Activated CD8-positive, alpha-beta T cell treated with anti-CD3 and anti-CD28 coated beads for 36 hours (primary cell): ENCODE data around the gene ADORA3. TPM values are rescaled to one million over a fixed set of nuclear protein-coding genes. Genes with fewer than 3 reads are reported as not detected.
A peak's percentile ranks its signal among the peaks of the same experiment; 100 is the strongest.

Experiments used
- ATAC-seq: fragments of 200-7000 bp; cut with Tn5 transposase; one replicate; pipeline ENCODE4 v1.10.0; 2021; ENCODE audit warnings: mild to moderate bottlenecking, moderate library complexity
- CTCF ChIA-PET: fragments of 350-600 bp; sonication (Branson Sonifier 250); formaldehyde crosslinking; loops from one replicate; lab custom pipeline; 2021; ENCODE audit warnings: antibody characterized with exemption; lab: Charles Lee
- POLR2A ChIA-PET: fragments of 350-600 bp; sonication (Branson Sonifier 250); formaldehyde crosslinking; loops from one replicate; lab custom pipeline; 2021; ENCODE audit warnings: antibody characterized with exemption; lab: Charles Lee
- DNase-seq: peaks from one replicate; pipeline ENCODE4 v3.0.0-alpha.2; 2020
- H3K27ac Mint-ChIP-seq: one replicate; pipeline ENCODE4 v1.8.0; 2021; ENCODE audit warnings: mild to moderate bottlenecking, mixed read lengths
- H3K27me3 Mint-ChIP-seq: one replicate; pipeline ENCODE4 v1.8.0; 2021; ENCODE audit warnings: mixed read lengths
- H3K36me3 Mint-ChIP-seq: one replicate; pipeline ENCODE4 v1.8.0; 2021; ENCODE audit warnings: low read depth, mixed read lengths
- H3K4me1 Mint-ChIP-seq: one replicate; pipeline ENCODE4 v1.8.0; 2021; ENCODE audit warnings: low read depth, mixed read lengths
- H3K4me3 Mint-ChIP-seq: one replicate; pipeline ENCODE4 v1.8.0; 2021; ENCODE audit warnings: mild to moderate bottlenecking, moderate library complexity, mixed read lengths
- H3K9me3 Mint-ChIP-seq: one replicate; pipeline ENCODE4 v1.8.0; 2021; ENCODE audit warnings: mixed read lengths
- CTCF ChIP-seq: fragments of 200-600 bp; IDR thresholded peaks from one replicate; pipeline ENCODE4 v1.8.0; 2022; ENCODE audit warnings: antibody characterized with exemption, mild to moderate bottlenecking
- intact Hi-C: fragments of 100-400 bp; cut with micrococcal nuclease; formaldehyde crosslinking; loops from one replicate; pipeline ENCODE4 v1.10.0; 2022
- total RNA-seq, 2 experiments: library from RNA; stranded (reverse); gene quantifications; one replicate each; pipeline ENCODE4 v1.2.3, GENCODE V29; 2021

The ADORA3 gene
- total RNA-seq, 2 experiments from 2014 or later, result not detected

DNA sequence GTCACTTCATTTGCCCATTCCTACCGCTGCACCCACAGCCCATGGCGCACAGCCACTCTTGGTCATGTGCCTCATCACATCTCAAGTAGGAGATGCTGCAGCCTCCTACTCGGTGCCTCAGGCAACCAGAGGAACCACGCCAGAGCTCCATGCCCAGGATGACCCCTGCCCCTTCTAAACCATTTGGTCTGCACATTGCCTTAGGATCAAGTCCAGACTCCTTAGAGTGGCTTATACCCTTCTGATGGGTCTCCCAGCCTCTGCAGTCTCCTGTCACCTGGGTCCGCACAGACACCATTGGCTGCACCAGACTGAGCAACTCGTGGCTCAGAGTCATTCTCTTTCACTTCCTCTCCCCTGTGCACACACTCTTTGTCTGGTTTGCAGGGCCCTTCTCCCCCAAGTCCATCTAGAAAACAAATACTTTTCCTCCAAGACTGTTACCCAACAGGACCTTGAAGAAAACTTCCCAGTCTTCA, 2.2 kb upstream of the ADORA3 start:
- no peak overlapping the region for H3K4me3 Mint-ChIP-seq
- intact Hi-C loops, result loop anchor here (5.0 kb wide), 3 partner anchors 33 to 252 kb away; partner anchors contain the start of genes C1orf162 and DDX20
- peak; percentile 27 for ATAC-seq
- H3K9me3 Mint-ChIP-seq, result no peaks in the 10 kb centered on the region
- peak overlapping the region; percentile 59 for H3K27ac Mint-ChIP-seq
- POLR2A ChIA-PET, result interaction anchor here (0.6 to 3.9 kb wide), 5 partner anchors 9 to 277 kb away, joined by 3 to 23 read pairs (median 4); partner anchors contain the start of gene DDX20
- CTCF ChIA-PET, result interaction anchor here (2.6 to 7.9 kb wide), 5 partner anchors 7 to 209 kb away, joined by 8 to 99 read pairs (median 52); partner anchors contain the start of gene C1orf162
- peak; percentile 41 for DNase-seq
- peaks cover 59% of the 10 kb centered on the region for H3K4me1 Mint-ChIP-seq
- H3K27me3 Mint-ChIP-seq, result no peaks in the 10 kb centered on the region
- H3K36me3 Mint-ChIP-seq, result no peaks in the 10 kb centered on the region
- TF ChIP-seq CTCF, result no peak

GRCh38 chr1:111504097-111504496, 664 bp upstream of the ADORA3 start:
- no peaks in the 10 kb centered on the region for H3K9me3 Mint-ChIP-seq
- CTCF ChIA-PET, result interaction anchor here (1.3 to 1.4 kb wide), 3 partner anchors 22 to 251 kb away, joined by 3 to 6 read pairs (median 4); no protein-coding TSS in a partner anchor
- H3K27me3 Mint-ChIP-seq, result no peaks in the 10 kb centered on the region
- H3K4me1 Mint-ChIP-seq, result peaks cover 52% of the 10 kb centered on the region
- no peak overlapping the region for H3K27ac Mint-ChIP-seq
- no peak for ATAC-seq
- no peak for TF ChIP-seq CTCF
- no peaks in the 10 kb centered on the region for H3K36me3 Mint-ChIP-seq
- no peak for DNase-seq
- H3K4me3 Mint-ChIP-seq, result no peak overlapping the region
- intact Hi-C loops, result no loop called here
- POLR2A ChIA-PET, result interaction anchor here (1.2 to 1.3 kb wide), 2 partner anchors 13 to 251 kb away, joined by 3 to 4 read pairs; partner anchors contain the start of gene DDX20

GRCh38 chr1:111501645-111502044, 1.8 kb downstream of the ADORA3 start:
- DNase-seq (no peak), ATAC-seq (no peak)
- POLR2A ChIA-PET, result interaction anchor here (1.0 to 1.2 kb wide), 2 partner anchors 15 to 237 kb away, joined by 4 read pairs; partner anchors contain the start of gene INKA2
- Mint-ChIP-seq H3K36me3 (peaks cover 6% of the 10 kb centered on the region), H3K4me1 (peaks cover 54% of the 10 kb centered on the region), H3K27me3 (no peaks in the 10 kb centered on the region), H3K9me3 (peaks cover 12% of the 10 kb centered on the region), H3K4me3 (no peak overlapping the region), H3K27ac (no peak overlapping the region)
- TF ChIP-seq CTCF, result no peak
- intact Hi-C loops, result no loop called here
- CTCF ChIA-PET, result interaction anchor here (2.6 kb wide), 1 partner anchor 16 kb away, joined by 9 read pairs; no protein-coding TSS in a partner anchor

GRCh38 chr1:111499026-111499785, 4.2 kb downstream of the ADORA3 start:
- intact Hi-C loops, result no loop called here

More at GRCh38 chr1:111499026-111499785, 4.2 kb downstream of the ADORA3 start:
- TF ChIP-seq CTCF, result no peak
- Mint-ChIP-seq H3K4me1 (peaks cover 39% of the 10 kb centered on the region), H3K36me3 (peaks cover 10% of the 10 kb centered on the region), H3K27me3 (no peaks in the 10 kb centered on the region), H3K27ac (no peak overlapping the region), H3K9me3 (peaks cover 22% of the 10 kb centered on the region), H3K4me3 (no peak overlapping the region)
- ATAC-seq (no peak), DNase-seq (no peak)
- ChIA-PET POLR2A (interaction anchor here (1.0 to 1.4 kb wide), 2 partner anchors 14 to 24 kb away, joined by 3 to 5 read pairs; no protein-coding TSS in a partner anchor), CTCF (interaction anchor here (1.0 to 4.2 kb wide), 4 partner anchors 8 to 270 kb away, joined by 3 to 52 read pairs (median 5); no protein-coding TSS in a partner anchor)
